HEK293 (cell line): Measurements from ENCODE around the gene PEPD.
A peak's percentile ranks its signal among the peaks of the same experiment; 100 is the strongest.

Experiments
- CTCF ChIA-PET: fragments of 350-600 bp; formaldehyde crosslinking; extraction: SDS; loops from one replicate; lab custom pipeline; 2021; ENCODE audit warnings: antibody characterized with exemption; lab: Yijun Ruan, JAX
- POLR2A ChIA-PET: fragments of 300-600 bp; formaldehyde crosslinking; extraction: SDS; loops from one replicate; lab custom pipeline; 2020; ENCODE audit warnings: antibody characterized with exemption, inconsistent platforms; lab: Yijun Ruan, JAX
- H3K27ac ChIP-seq: fragments of 200-500 bp; sonication (Bioruptor generic); 2 replicates; pipeline ENCODE4 v1.5.1; 2014; ENCODE audit warnings: low read depth, low read length, control low read depth, inconsistent platforms; ENCODE audit errors: extremely low read depth
- H3K36me3 ChIP-seq, 2 experiments: fragments of 200-500 bp in 1 of 2; sonication (Bioruptor generic) in 1 of 2; 1 replicate in 1 of 2; 2 replicates in 1 of 2; pipeline ENCODE4 v1.5.1; 2014 to 2017; ENCODE audit warnings: inconsistent platforms in 2 of 2, low read length in 2 of 2; ENCODE audit not compliant: control insufficient read depth in 2 of 2, insufficient read depth in 1 of 2
- H3K4me1 ChIP-seq: fragments of 200-500 bp; sonication (Bioruptor generic); 2 replicates; pipeline ENCODE4 v1.5.1; 2014; ENCODE audit warnings: mild to moderate bottlenecking, low read length, inconsistent platforms; ENCODE audit not compliant: control insufficient read depth, insufficient read depth
- H3K4me3 ChIP-seq: 2 replicates; pipeline ENCODE4 v1.5.1; 2011; ENCODE audit warnings: low read depth, mild to moderate bottlenecking, control low read depth, low read length, moderate library complexity
- H3K9me3 ChIP-seq: fragments of 200-500 bp; sonication (Bioruptor generic); 2 replicates; pipeline ENCODE4 v1.5.1; 2014; ENCODE audit warnings: low read depth, low read length, inconsistent platforms; ENCODE audit not compliant: control insufficient read depth, insufficient read depth
- EGR2 ChIP-seq: fragments of 450-650 bp; formaldehyde crosslinking; IDR thresholded peaks from 2 replicates; pipeline ENCODE4 v1.5.1; 2016; ENCODE audit warnings: low read depth, missing biosample characterization, missing genetic modification characterization
- HOXC10 ChIP-seq: sonication (generic); formaldehyde crosslinking; IDR thresholded peaks from 2 replicates; pipeline ENCODE4 v1.8.1; 2023; ENCODE audit warnings: mild to moderate bottlenecking, missing genetic modification reagents
- SETDB1 ChIP-seq: IDR thresholded peaks from one replicate; pipeline ENCODE4 v1.6.1; 2017; ENCODE audit warnings: mild to moderate bottlenecking, low read length, moderate library complexity, mixed read lengths; ENCODE audit not compliant: insufficient read length
- SP7 ChIP-seq: fragments of 450-650 bp; formaldehyde crosslinking; IDR thresholded peaks from 2 replicates; pipeline ENCODE4 v1.5.1; 2016; ENCODE audit warnings: missing biosample characterization, missing genetic modification characterization
- YY1 ChIP-seq: fragments of 450-650 bp; formaldehyde crosslinking; IDR thresholded peaks from 2 replicates; pipeline ENCODE4 v1.5.1; 2018; ENCODE audit warnings: missing biosample characterization, missing genetic modification characterization
- ZFHX2 ChIP-seq: fragments of 450-650 bp; formaldehyde crosslinking; conservative IDR thresholded peaks from 2 replicates; pipeline ENCODE4 v1.5.1; 2016; ENCODE audit warnings: missing biosample characterization, missing genetic modification characterization
- ZNF133 ChIP-seq: fragments of 450-650 bp; formaldehyde crosslinking; IDR thresholded peaks from 2 replicates; pipeline ENCODE4 v1.5.1; 2016; ENCODE audit warnings: missing biosample characterization, missing genetic modification characterization
- ZNF169 ChIP-seq: fragments of 450-650 bp; formaldehyde crosslinking; IDR thresholded peaks from 2 replicates; pipeline ENCODE4 v1.5.1; 2016; ENCODE audit warnings: missing biosample characterization, missing genetic modification characterization
- ZNF341 ChIP-seq: fragments of 450-650 bp; formaldehyde crosslinking; IDR thresholded peaks from 2 replicates; pipeline ENCODE4; 2016; ENCODE audit warnings: low read depth, missing biosample characterization, missing genetic modification characterization
- ZNF404 ChIP-seq: fragments of 450-650 bp; formaldehyde crosslinking; IDR thresholded peaks from 2 replicates; pipeline ENCODE4 v1.5.1; 2017; ENCODE audit warnings: missing biosample characterization, missing genetic modification characterization
- ZNF530 ChIP-seq: fragments of 450-650 bp; formaldehyde crosslinking; IDR thresholded peaks from 2 replicates; pipeline ENCODE4 v1.5.1; 2016; ENCODE audit warnings: low read depth, missing biosample characterization, missing genetic modification characterization
- ZNF555 ChIP-seq: fragments of 450-650 bp; formaldehyde crosslinking; conservative IDR thresholded peaks from 2 replicates; pipeline ENCODE4 v1.5.1; 2017; ENCODE audit warnings: missing biosample characterization, mild to moderate bottlenecking, missing genetic modification characterization, inconsistent platforms
- ZNF560 ChIP-seq: fragments of 450-650 bp; formaldehyde crosslinking; IDR thresholded peaks from 2 replicates; pipeline ENCODE4 v1.5.1; 2017; ENCODE audit warnings: missing biosample characterization, missing genetic modification characterization, borderline replicate concordance
- ZNF600 ChIP-seq: fragments of 450-650 bp; formaldehyde crosslinking; IDR thresholded peaks from 2 replicates; pipeline ENCODE4 v1.5.1; 2016; ENCODE audit warnings: missing biosample characterization, missing genetic modification characterization
- ZNF670 ChIP-seq: fragments of 450-650 bp; formaldehyde crosslinking; IDR thresholded peaks from 2 replicates; pipeline ENCODE4 v1.5.1; 2016; ENCODE audit warnings: missing biosample characterization, missing genetic modification characterization, low read depth
- ZNF701 ChIP-seq: fragments of 450-650 bp; formaldehyde crosslinking; IDR thresholded peaks from 2 replicates; pipeline ENCODE4 v1.5.1; 2016; ENCODE audit warnings: missing biosample characterization, missing genetic modification characterization
- ZXDB ChIP-seq: fragments of 450-650 bp; formaldehyde crosslinking; IDR thresholded peaks from 2 replicates; pipeline ENCODE4 v1.5.1; 2016; ENCODE audit warnings: missing biosample characterization, missing genetic modification characterization
- TF ChIP-seq, protein P1 (sequence below): fragments of 450-650 bp; formaldehyde crosslinking; conservative IDR thresholded peaks from 2 replicates; pipeline ENCODE4 v1.5.1; 2016; ENCODE audit warnings: low read depth, missing biosample characterization, missing genetic modification characterization
- TF ChIP-seq, protein P2 (sequence below): fragments of 450-650 bp; formaldehyde crosslinking; IDR thresholded peaks from 2 replicates; pipeline ENCODE4 v1.5.1; 2016; ENCODE audit warnings: missing biosample characterization, missing genetic modification characterization

The PEPD gene

DNA sequence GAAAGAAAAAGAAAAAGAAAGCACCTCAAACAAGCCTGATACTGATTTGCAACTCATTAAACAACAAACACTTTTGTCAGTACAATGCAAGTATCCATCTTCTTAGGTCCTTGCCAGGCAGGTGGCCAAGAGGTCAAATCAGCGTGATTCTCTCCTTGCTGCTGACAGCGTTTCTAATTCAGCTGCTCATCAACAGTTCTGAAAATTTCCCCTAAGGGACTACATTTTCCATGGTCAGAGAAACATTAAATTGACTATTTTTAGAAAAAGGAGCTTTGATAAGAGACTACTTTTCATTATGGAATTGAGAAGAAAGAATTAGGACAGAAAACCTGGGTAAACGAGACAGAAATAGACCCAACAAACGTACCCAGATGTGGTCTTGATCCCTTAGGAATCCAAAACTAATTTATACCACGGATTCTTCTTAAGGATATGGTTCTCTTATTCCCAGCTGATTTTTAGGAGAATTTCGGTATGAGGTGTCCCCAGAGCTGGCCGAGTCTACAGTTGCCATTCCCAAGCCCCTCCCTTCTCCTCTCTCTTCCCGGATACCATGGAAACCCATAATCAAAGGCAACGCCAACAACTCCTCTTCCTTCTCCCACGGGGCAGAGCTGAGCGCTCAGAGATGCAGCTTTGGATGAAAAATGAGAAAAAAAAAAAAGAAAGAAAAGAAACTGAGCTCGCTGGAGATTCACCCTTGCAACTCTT is 177.6 kb downstream of the PEPD start:
- Histone ChIP-seq H3K4me3 (no peak overlapping the region), H3K36me3 (no peaks in the 10 kb centered on the region), H3K9me3 (no peaks in the 10 kb centered on the region; the same call in none of the 2 replicates), H3K4me1 (peaks cover 14% of the 10 kb centered on the region), H3K27ac (no peak overlapping the region)
- no peak for TF ChIP-seq ZXDB (tag by site-specific recombination)
- TF ChIP-seq ZNF169 (tag by site-specific recombination) = no peak
- TF ChIP-seq ZFHX2 (tag by site-specific recombination) = peak; percentile 29
- TF ChIP-seq SP7 (tag by site-specific recombination) = no peak
- TF ChIP-seq ZNF701 (tag by site-specific recombination) = no peak
- 0 out of 2 replicates have a peak, but pooled peaks have one; percentile 10 for TF ChIP-seq EGR2 (tag by site-specific recombination)
- no peak for TF ChIP-seq YY1 (tag by site-specific recombination)
- TF ChIP-seq ZNF341 (tag by site-specific recombination) = peak; percentile 80
- TF ChIP-seq, protein P1, sequence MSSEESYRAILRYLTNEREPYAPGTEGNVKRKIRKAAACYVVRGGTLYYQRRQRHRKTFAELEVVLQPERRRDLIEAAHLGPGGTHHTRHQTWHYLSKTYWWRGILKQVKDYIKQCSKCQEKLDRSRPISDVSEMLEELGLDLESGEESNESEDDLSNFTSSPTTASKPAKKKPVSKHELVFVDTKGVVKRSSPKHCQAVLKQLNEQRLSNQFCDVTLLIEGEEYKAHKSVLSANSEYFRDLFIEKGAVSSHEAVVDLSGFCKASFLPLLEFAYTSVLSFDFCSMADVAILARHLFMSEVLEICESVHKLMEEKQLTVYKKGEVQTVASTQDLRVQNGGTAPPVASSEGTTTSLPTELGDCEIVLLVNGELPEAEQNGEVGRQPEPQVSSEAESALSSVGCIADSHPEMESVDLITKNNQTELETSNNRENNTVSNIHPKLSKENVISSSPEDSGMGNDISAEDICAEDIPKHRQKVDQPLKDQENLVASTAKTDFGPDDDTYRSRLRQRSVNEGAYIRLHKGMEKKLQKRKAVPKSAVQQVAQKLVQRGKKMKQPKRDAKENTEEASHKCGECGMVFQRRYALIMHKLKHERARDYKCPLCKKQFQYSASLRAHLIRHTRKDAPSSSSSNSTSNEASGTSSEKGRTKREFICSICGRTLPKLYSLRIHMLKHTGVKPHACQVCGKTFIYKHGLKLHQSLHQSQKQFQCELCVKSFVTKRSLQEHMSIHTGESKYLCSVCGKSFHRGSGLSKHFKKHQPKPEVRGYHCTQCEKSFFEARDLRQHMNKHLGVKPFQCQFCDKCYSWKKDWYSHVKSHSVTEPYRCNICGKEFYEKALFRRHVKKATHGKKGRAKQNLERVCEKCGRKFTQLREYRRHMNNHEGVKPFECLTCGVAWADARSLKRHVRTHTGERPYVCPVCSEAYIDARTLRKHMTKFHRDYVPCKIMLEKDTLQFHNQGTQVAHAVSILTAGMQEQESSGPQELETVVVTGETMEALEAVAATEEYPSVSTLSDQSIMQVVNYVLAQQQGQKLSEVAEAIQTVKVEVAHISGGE = no peak
- TF ChIP-seq ZNF404 (tag by site-specific recombination) = 0 out of 2 replicates have a peak, but pooled peaks have one; percentile 1
- TF ChIP-seq ZNF133 (tag by site-specific recombination) = no peak
- TF ChIP-seq HOXC10 = no peak
- TF ChIP-seq ZNF600 (tag by site-specific recombination) = no peak
- ChIA-PET CTCF (interaction anchor here (0.7 to 1.4 kb wide), 3 partner anchors 32 to 779 kb away, joined by 3 to 6 read pairs (median 4); no protein-coding TSS in a partner anchor), POLR2A (interaction anchor here (1.3 kb wide), 1 partner anchor 42 kb away, joined by 4 read pairs; the partner anchor contains the start of gene CEBPA)

DNA sequence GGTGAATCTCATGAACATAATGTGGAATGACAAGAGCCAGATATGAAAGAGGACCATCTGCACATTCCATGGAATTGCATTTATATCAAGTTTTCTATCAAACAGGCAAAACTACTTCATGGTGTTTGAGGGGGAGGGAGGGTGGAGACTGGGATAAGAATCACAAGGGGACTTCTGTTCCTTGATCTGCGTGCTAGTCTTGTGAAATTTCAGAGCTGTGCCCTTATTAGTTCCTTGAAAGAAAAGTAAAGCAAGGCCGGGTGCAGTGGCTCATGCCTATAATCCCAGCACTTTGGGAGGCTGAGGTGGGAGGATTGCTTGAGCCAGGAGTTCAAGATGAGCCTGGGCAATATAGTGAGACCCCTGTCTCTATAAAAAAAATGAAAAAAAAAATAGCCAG is 178.3 kb downstream of the PEPD start:
- ChIA-PET CTCF (interaction anchor here (0.7 kb wide), 1 partner anchor 210 kb away, joined by 4 read pairs; no protein-coding TSS in a partner anchor), POLR2A (interaction anchor here (1.3 kb wide), 1 partner anchor 41 kb away, joined by 4 read pairs; the partner anchor contains the start of gene CEBPA)
- H3K36me3 ChIP-seq = no peaks in the 10 kb centered on the region
- H3K9me3 ChIP-seq = no peaks in the 10 kb centered on the region; the same call in none of the 2 replicates
- TF ChIP-seq ZNF560 (tag by site-specific recombination) (no peak), ZNF555 (no peak), ZNF530 (0 out of 2 replicates have a peak, but pooled peaks have one; percentile 13), SETDB1 (no peak), ZNF670 (tag by site-specific recombination) (no peak)
- TF ChIP-seq, protein P2, sequence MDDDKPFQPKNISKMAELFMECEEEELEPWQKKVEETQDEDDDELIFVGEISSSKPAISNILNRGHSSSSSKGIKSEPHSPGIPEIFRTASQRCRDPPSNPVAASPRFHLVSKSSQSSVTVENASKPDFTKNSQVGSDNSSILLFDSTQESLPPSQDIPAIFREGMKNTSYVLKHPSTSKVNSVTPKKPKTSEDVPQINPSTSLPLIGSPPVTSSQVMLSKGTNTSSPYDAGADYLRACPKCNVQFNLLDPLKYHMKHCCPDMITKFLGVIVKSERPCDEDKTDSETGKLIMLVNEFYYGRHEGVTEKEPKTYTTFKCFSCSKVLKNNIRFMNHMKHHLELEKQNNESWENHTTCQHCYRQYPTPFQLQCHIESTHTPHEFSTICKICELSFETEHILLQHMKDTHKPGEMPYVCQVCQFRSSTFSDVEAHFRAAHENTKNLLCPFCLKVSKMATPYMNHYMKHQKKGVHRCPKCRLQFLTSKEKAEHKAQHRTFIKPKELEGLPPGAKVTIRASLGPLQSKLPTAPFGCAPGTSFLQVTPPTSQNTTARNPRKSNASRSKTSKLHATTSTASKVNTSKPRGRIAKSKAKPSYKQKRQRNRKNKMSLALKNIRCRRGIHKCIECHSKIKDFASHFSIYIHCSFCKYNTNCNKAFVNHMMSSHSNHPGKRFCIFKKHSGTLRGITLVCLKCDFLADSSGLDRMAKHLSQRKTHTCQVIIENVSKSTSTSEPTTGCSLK (tag by site-specific recombination) = no peak
- TF ChIP-seq, protein P1 = no peak
- peaks cover 7% of the 10 kb centered on the region for H3K4me1 ChIP-seq
- no peak overlapping the region for H3K27ac ChIP-seq
- no peak overlapping the region for H3K4me3 ChIP-seq
